GM12878 (cell line): ENCODE results near the gene PDLIM3. TPM values are rescaled to one million over a fixed set of nuclear protein-coding genes. Genes with fewer than 3 reads are reported as not detected.
A peak's percentile ranks its signal among the peaks of the same experiment; 100 is the strongest.

Experiments
- ATAC-seq: fragments of 200-7000 bp; cut with Tn5 transposase; 3 replicates; pipeline ENCODE4 v1.9.1; 2020; ENCODE audit warnings: mild to moderate bottlenecking, moderate library complexity
- BruUV-seq: library from RNA; stranded (reverse); fragments of 400-500 nt; replicated peaks from 2 replicates; lab custom pipeline; 2021; lab: Mats Ljungman, UMichigan
- CTCF ChIA-PET: fragments of 300-600 bp; sonication (Branson Sonifier 250); formaldehyde crosslinking; extraction: SDS; loops from one replicate; lab custom pipeline; 2021; ENCODE audit warnings: inconsistent platforms; lab: Yijun Ruan, JAX
- POLR2A ChIA-PET: fragments of 350-600 bp; formaldehyde crosslinking; extraction: SDS; loops from one replicate; lab custom pipeline; 2021; ENCODE audit warnings: inconsistent platforms; lab: Charles Lee
- RAD21 ChIA-PET: fragments of 300-600 bp; sonication (Branson Sonifier 250); formaldehyde crosslinking; loops from one replicate; lab custom pipeline; 2023; ENCODE audit warnings: antibody characterized with exemption; ENCODE audit not compliant: unreplicated experiment; lab: Charles Lee
- SMC1A ChIA-PET: fragments of 300-600 bp; sonication (Branson Sonifier 250); formaldehyde crosslinking; loops from one replicate; lab custom pipeline; 2023; ENCODE audit not compliant: unreplicated experiment, uncharacterized antibody; lab: Charles Lee
- DNase-seq: peaks from one replicate; pipeline ENCODE4 v3.0.0-alpha.2; 2011; ENCODE audit warnings: low read depth, low spot score
- FAIRE-seq: peaks from 3 replicates; lab custom pipeline; 2011; peaks lifted over from hg19 to GRCh38; lab: Jason Lieb, UNC
- H2AFZ ChIP-seq: 2 replicates; pipeline ENCODE4 v1.6.0; 2011; ENCODE audit warnings: low read depth, low read length, control low read depth; ENCODE audit not compliant: control insufficient read depth
- H3K27ac ChIP-seq: 2 replicates; pipeline ENCODE4 v1.5.1; 2011; ENCODE audit warnings: control low read depth; ENCODE audit not compliant: control insufficient read depth, insufficient read depth
- H3K27me3 ChIP-seq, 2 experiments: replicated peaks in 1 of 2; 2 replicates each; pipeline versions ENCODE4 v1.6.0 to v1.6.1; 2011; ENCODE audit warnings: low read length in 1 of 2; ENCODE audit not compliant: control insufficient read depth in 2 of 2, insufficient read depth in 2 of 2
- H3K36me3 ChIP-seq, 2 experiments: 2 replicates each; pipeline ENCODE4 v1.5.1; 2011; ENCODE audit warnings: low read length in 1 of 2; ENCODE audit not compliant: control insufficient read depth in 2 of 2, insufficient read depth in 2 of 2
- H3K4me1 ChIP-seq: 2 replicates; pipeline ENCODE4 v1.6.1; 2011; ENCODE audit warnings: mild to moderate bottlenecking, low read length, moderate library complexity, mixed read lengths; ENCODE audit not compliant: control insufficient read depth, insufficient read depth
- H3K4me2 ChIP-seq: 2 replicates; pipeline ENCODE4 v1.6.0; 2011; ENCODE audit warnings: control low read depth; ENCODE audit not compliant: control insufficient read depth, insufficient read depth
- H3K4me3 ChIP-seq: fragments of 200-600 bp; sonication (generic); 2 replicates; pipeline ENCODE4 v1.5.1; 2016
- H3K79me2 ChIP-seq: 2 replicates; pipeline ENCODE4 v1.6.0; 2011; ENCODE audit warnings: low read length; ENCODE audit not compliant: control insufficient read depth, insufficient read depth
- H3K9ac ChIP-seq: 2 replicates; pipeline ENCODE4 v1.8.0; 2011; ENCODE audit warnings: low read length, control low read depth, mixed read lengths; ENCODE audit not compliant: control insufficient read depth, insufficient read depth
- H3K9me3 ChIP-seq: replicated peaks from 3 replicates; pipeline ENCODE4 v1.5.1; 2011; ENCODE audit warnings: mild to moderate bottlenecking, low read length; ENCODE audit not compliant: control insufficient read depth, insufficient read depth
- H4K20me1 ChIP-seq: 2 replicates; pipeline ENCODE4 v1.6.0; 2011; ENCODE audit not compliant: control insufficient read depth, insufficient read depth
- ASH2L ChIP-seq: fragments of 300-600, 200-600 bp; sonication (generic); IDR thresholded peaks from 2 replicates; pipeline ENCODE4 v1.6.1; 2017; ENCODE audit warnings: low read depth, mild to moderate bottlenecking, borderline replicate concordance
- ATF2 ChIP-seq: IDR thresholded peaks from 2 replicates; pipeline ENCODE4 v1.6.1; 2012; ENCODE audit warnings: low read length, inconsistent platforms
- BCL11A ChIP-seq: IDR thresholded peaks from 2 replicates; pipeline ENCODE4 v1.6.1; 2011; ENCODE audit warnings: low read depth, low read length
- CBFB ChIP-seq: IDR thresholded peaks from 2 replicates; pipeline ENCODE4 v1.6.1; 2016; ENCODE audit warnings: antibody characterized with exemption, low read depth
- CHD2 ChIP-seq: IDR thresholded peaks from 2 replicates; pipeline ENCODE4 v1.6.1; 2011; ENCODE audit warnings: low read depth, low read length, improper control_type of control experiment, borderline replicate concordance
- CUX1 ChIP-seq: IDR thresholded peaks from 2 replicates; pipeline ENCODE4 v1.6.1; 2012; ENCODE audit warnings: improper control_type of control experiment, low read depth, low read length; ENCODE audit not compliant: insufficient replicate concordance
- FOS ChIP-seq: IDR thresholded peaks from 3 replicates; pipeline ENCODE4 v1.6.1; 2011; ENCODE audit warnings: borderline replicate concordance; ENCODE audit not compliant: insufficient read length; ENCODE audit errors: extremely low read depth
- GABPA ChIP-seq: IDR thresholded peaks from 2 replicates; pipeline ENCODE4 v1.6.1; 2014; ENCODE audit warnings: antibody characterized with exemption, low read depth, mild to moderate bottlenecking, inconsistent platforms
- HSF1 ChIP-seq: fragments of 150-350 bp; IDR thresholded peaks from 2 replicates; pipeline ENCODE4 v1.6.1; 2014; ENCODE audit warnings: mild to moderate bottlenecking, low read depth, low read length
- IKZF2 ChIP-seq, 2 experiments: fragments of 450-650 bp; IDR thresholded peaks; 2 replicates each; pipeline ENCODE4 v1.6.1; 2017; ENCODE audit warnings: mild to moderate bottlenecking in 2 of 2, moderate library complexity in 2 of 2
- JUND ChIP-seq: IDR thresholded peaks from 2 replicates; pipeline ENCODE4 v1.6.1; 2012; ENCODE audit warnings: low read depth, mild to moderate bottlenecking, low read length, improper control_type of control experiment, moderate library complexity
- PKNOX1 ChIP-seq: fragments of 450-650 bp; IDR thresholded peaks from 2 replicates; pipeline ENCODE4 v1.6.1; 2016; ENCODE audit warnings: mild to moderate bottlenecking
- RAD21 ChIP-seq: IDR thresholded peaks from 2 replicates; pipeline ENCODE4 v1.6.1; 2011; ENCODE audit warnings: mild to moderate bottlenecking, low read depth, low read length, moderate library complexity; ENCODE audit not compliant: insufficient read depth
- RBBP5 ChIP-seq: fragments of 200-600 bp; sonication (generic); conservative IDR thresholded peaks from 2 replicates; pipeline ENCODE4 v1.6.1; 2016
- TCF12 ChIP-seq: IDR thresholded peaks from 2 replicates; pipeline ENCODE4 v1.6.1; 2011; ENCODE audit warnings: low read depth, mild to moderate bottlenecking, low read length
- WGBS: methylation state at CpG from one replicate; pipeline ENCODE4 v1.1.6; 2016; ENCODE audit warnings: low lambda C conversion rate; ENCODE audit not compliant: insufficient replicate concordance, insufficient coverage; ENCODE audit errors: missing lambda C conversion rate; 5-methylcytosine and 5-hydroxymethylcytosine counted together
- in situ Hi-C: fragments of 300-500 bp; cut with MboI; formaldehyde crosslinking; loops from 9 replicates; pipeline ENCODE4 v1.14.3; 2018; ENCODE audit warnings: mixed read lengths
- intact Hi-C: fragments of 100-400 bp; cut with micrococcal nuclease; formaldehyde crosslinking; loops from one replicate; pipeline ENCODE4 v1.14.2; 2022; ENCODE audit not compliant: unreplicated experiment
- polyA plus RNA-seq, 11 experiments: library from polyadenylated mRNA; depleted of rRNA in 4 of 11; unstranded in 6 of 11; stranded (reverse) in 5 of 11; fragments of >200 nt; fragmentation: Nextera tagmentation in 4 of 11; fragmentation: Illumina TruSeq in 1 of 11; extraction: Ambion mirVana in 4 of 11; extraction: Trizol in 1 of 11; gene quantifications; 1 replicate in 1 of 11; 2 replicates in 10 of 11; pipeline versions ENCODE4 v1.2.1 to v1.2.3, GENCODE V29; 2011 to 2016; ENCODE audit warnings: inconsistent platforms in 2 of 11, missing spikeins in 2 of 11, low read depth in 1 of 11
- total RNA-seq, 4 experiments: library from RNA; depleted of rRNA in 3 of 4; stranded (reverse); fragments of >200 nt in 3 of 4; fragmentation: Illumina TruSeq in 1 of 4; extraction: Trizol in 1 of 4; gene quantifications; 2 replicates each; pipeline versions ENCODE4 v1.2.1 to v1.2.3, GENCODE V29; 2013 to 2021

Gene PDLIM3
- total and polyA plus RNA-seq, 10 of the 15 experiments (the other 5 are each of a cell fraction or from before 2014, with no cell fraction given) = 0.04 to 0.43 (median 0.08) TPM; not detected in 7

- intact Hi-C loops = loop anchor here (10.0 kb wide), 1 partner anchor 545 kb away; no protein-coding TSS in a partner anchor
- Histone ChIP-seq H3K4me2 (peak overlapping the region; percentile 67), H3K79me2 (no peaks in the 10 kb centered on the region), H3K4me3 (peak overlapping the region; percentile 43; the same call in 1 of the 2 replicates), H3K36me3 (no peaks in the 10 kb centered on the region), H2AFZ (no peak overlapping the region), H3K9ac (no peak overlapping the region), H3K27ac (peak overlapping the region; percentile 67), H3K27me3 (no peaks in the 10 kb centered on the region), H3K4me1 (peaks cover 15% of the 10 kb centered on the region), H4K20me1 (no peaks in the 10 kb centered on the region), H3K9me3 (no peaks in the 10 kb centered on the region)
- FAIRE-seq = peak; percentile 96
- ChIA-PET CTCF (interaction anchor here (0.8 to 0.9 kb wide), 2 partner anchors 116 to 119 kb away, joined by 3 read pairs; no protein-coding TSS in a partner anchor), SMC1A (interaction anchor here (1.1 kb wide), 1 partner anchor 119 kb away, joined by 4 read pairs; no protein-coding TSS in a partner anchor), POLR2A (no interaction called here), RAD21 (interaction anchor here (1.0 kb wide), 1 partner anchor 118 kb away, joined by 3 read pairs; no protein-coding TSS in a partner anchor)
- peak; percentile 93 for ATAC-seq
- DNase-seq = peak; percentile 47
- no TSS peak for BruUV-seq
- WGBS = 0% methylated on average over 1 of the region's 1 CpG
- in situ Hi-C loops = loop anchor here (5.0 kb wide), 1 partner anchor 108 kb away; no protein-coding TSS in a partner anchor
- TF ChIP-seq GABPA (peak; percentile 62), RAD21 (no peak), IKZF2 (IDR thresholded peaks at IDR 0.05) (peak in 1 of 2 experiments; percentile 10; a peak in 1 of 4 replicates), BCL11A (peak; percentile 67; the same call in 1 of the 2 replicates), CBFB (0 out of 2 replicates have a peak, but pooled peaks have one; percentile 23), CUX1 (no peak), ATF2 (peak; percentile 81), JUND (no peak), CHD2 (no peak), ASH2L (peak; percentile 81; the same call in 1 of the 2 replicates), HSF1 (no peak), FOS (no peak), PKNOX1 (no peak), TCF12 (peak; percentile 85; the same call in 1 of the 2 replicates), RBBP5 (no peak)
Measured at GRCh38 chr4:185479507-185479971, 55.8 kb downstream of the PDLIM3 start.
